HL-60 (cell line): ENCODE data around the gene INSYN1.

Experiments used
- POLR2AphosphoS5 ChIP-seq: IDR thresholded peaks from 2 replicates; pipeline ENCODE4 v1.6.1; 2012; ENCODE audit warnings: low read depth
- REST ChIP-seq: IDR thresholded peaks from 2 replicates; pipeline ENCODE4 v1.6.1; 2012; ENCODE audit warnings: low read depth; ENCODE audit not compliant: insufficient replicate concordance
- SPI1 ChIP-seq: IDR thresholded peaks from 2 replicates; pipeline ENCODE4 v1.6.1; 2012; ENCODE audit warnings: low read depth, mild to moderate bottlenecking, borderline replicate concordance
- TF ChIP-seq, protein P1 (sequence below): IDR thresholded peaks from one replicate; pipeline ENCODE4 v1.5.1; 2011; ENCODE audit warnings: low read length, control low read depth, inconsistent platforms; ENCODE audit not compliant: insufficient read depth

DNA sequence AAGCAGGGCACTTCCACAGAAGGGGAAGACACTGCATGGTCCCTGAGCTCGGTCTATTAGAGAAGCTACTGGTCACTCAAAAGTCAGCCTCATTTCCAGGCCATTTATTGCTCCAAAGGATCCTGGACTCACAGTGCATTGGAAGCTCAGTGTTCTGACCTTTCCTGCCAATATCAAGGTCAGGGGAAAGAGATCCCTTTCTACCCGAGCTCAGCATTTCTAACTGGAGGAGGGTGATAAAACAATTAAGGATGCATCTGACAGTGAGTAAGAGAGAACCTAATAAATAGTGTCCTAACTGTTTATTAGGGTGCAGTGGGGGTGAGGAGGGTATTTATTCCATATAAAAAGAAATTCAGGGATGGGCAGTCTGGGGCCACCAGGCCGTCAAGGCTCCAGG is 26.8 kb upstream of the INSYN1 start:
- TF ChIP-seq, protein P1, sequence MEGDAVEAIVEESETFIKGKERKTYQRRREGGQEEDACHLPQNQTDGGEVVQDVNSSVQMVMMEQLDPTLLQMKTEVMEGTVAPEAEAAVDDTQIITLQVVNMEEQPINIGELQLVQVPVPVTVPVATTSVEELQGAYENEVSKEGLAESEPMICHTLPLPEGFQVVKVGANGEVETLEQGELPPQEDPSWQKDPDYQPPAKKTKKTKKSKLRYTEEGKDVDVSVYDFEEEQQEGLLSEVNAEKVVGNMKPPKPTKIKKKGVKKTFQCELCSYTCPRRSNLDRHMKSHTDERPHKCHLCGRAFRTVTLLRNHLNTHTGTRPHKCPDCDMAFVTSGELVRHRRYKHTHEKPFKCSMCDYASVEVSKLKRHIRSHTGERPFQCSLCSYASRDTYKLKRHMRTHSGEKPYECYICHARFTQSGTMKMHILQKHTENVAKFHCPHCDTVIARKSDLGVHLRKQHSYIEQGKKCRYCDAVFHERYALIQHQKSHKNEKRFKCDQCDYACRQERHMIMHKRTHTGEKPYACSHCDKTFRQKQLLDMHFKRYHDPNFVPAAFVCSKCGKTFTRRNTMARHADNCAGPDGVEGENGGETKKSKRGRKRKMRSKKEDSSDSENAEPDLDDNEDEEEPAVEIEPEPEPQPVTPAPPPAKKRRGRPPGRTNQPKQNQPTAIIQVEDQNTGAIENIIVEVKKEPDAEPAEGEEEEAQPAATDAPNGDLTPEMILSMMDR: no peak
- no peak for TF ChIP-seq SPI1
- TF ChIP-seq POLR2AphosphoS5: no peak
- TF ChIP-seq REST: no peak
